Mesenchymal stem cell (in vitro differentiated cells and primary cell): ENCODE results near the gene AKT2.

Experiments used
- DNase-seq: peaks from one replicate; pipeline ENCODE4 v3.0.0-alpha.2; 2013
- H2AFZ ChIP-seq: one replicate; pipeline ENCODE4 v1.6.1; 2013; ENCODE audit warnings: low read depth, mild to moderate bottlenecking, control low read depth, inconsistent platforms, low read length, moderate library complexity
- H2AK5ac ChIP-seq: 2 replicates; pipeline ENCODE4 v1.6.1; 2013; ENCODE audit warnings: low read length, moderate library complexity, mild to moderate bottlenecking, inconsistent platforms; ENCODE audit not compliant: severe bottlenecking
- H2BK120ac ChIP-seq: one replicate; pipeline ENCODE4 v1.6.1; 2013; ENCODE audit warnings: low read depth, mild to moderate bottlenecking, inconsistent platforms, low read length, moderate library complexity
- H2BK12ac ChIP-seq, 2 experiments: one replicate each; pipeline ENCODE4 v1.6.1; 2013; ENCODE audit warnings: inconsistent platforms in 2 of 2, low read length in 2 of 2, mild to moderate bottlenecking in 2 of 2, moderate library complexity in 2 of 2, control low read depth in 1 of 2
- H2BK15ac ChIP-seq: one replicate; pipeline ENCODE4 v1.6.1; 2013; ENCODE audit warnings: mild to moderate bottlenecking, low read depth, inconsistent platforms; ENCODE audit not compliant: poor library complexity, severe bottlenecking
- H2BK5ac ChIP-seq: 2 replicates; pipeline ENCODE4 v1.6.1; 2013; ENCODE audit warnings: low read depth, mild to moderate bottlenecking, low read length, control low read depth, inconsistent platforms; ENCODE audit not compliant: poor library complexity, severe bottlenecking
- H3K14ac ChIP-seq, 2 experiments: one replicate each; pipeline ENCODE4 v1.6.1; 2013; ENCODE audit warnings: inconsistent platforms in 2 of 2, low read length in 2 of 2, control low read depth in 1 of 2, mild to moderate bottlenecking in 1 of 2, moderate library complexity in 1 of 2
- H3K18ac ChIP-seq, 2 experiments: one replicate each; pipeline ENCODE4 v1.6.1; 2013; ENCODE audit warnings: inconsistent platforms in 2 of 2, low read length in 2 of 2, control low read depth in 1 of 2, low read depth in 1 of 2, mild to moderate bottlenecking in 1 of 2
- H3K23ac ChIP-seq, 2 experiments: one replicate each; pipeline ENCODE4 v1.6.1; 2013; ENCODE audit warnings: inconsistent platforms in 2 of 2, low read length in 2 of 2, mild to moderate bottlenecking in 2 of 2, moderate library complexity in 2 of 2, control low read depth in 1 of 2
- H3K27ac ChIP-seq: 2 replicates; pipeline ENCODE4 v1.5.1; 2013; ENCODE audit warnings: mild to moderate bottlenecking, moderate library complexity, low read length, control low read depth, inconsistent platforms; ENCODE audit not compliant: poor library complexity, severe bottlenecking
- H3K27me3 ChIP-seq, 2 experiments: 2 replicates each; pipeline versions ENCODE4 v1.6.1 to v1.7.0; 2013; ENCODE audit warnings: low read length in 2 of 2, mild to moderate bottlenecking in 2 of 2, moderate library complexity in 2 of 2, control low read depth in 1 of 2, inconsistent platforms in 1 of 2; ENCODE audit not compliant: control insufficient read depth in 1 of 2, insufficient read depth in 1 of 2
- H3K36me3 ChIP-seq, 2 experiments: 2 replicates each; pipeline versions ENCODE4 v1.6.1 to v1.7.0; 2013; ENCODE audit warnings: low read length in 2 of 2, control low read depth in 1 of 2, inconsistent platforms in 1 of 2, low read depth in 1 of 2, mild to moderate bottlenecking in 1 of 2; ENCODE audit not compliant: insufficient read depth in 2 of 2, control insufficient read depth in 1 of 2
- H3K4ac ChIP-seq, 2 experiments: one replicate each; pipeline ENCODE4 v1.6.1; 2013; ENCODE audit warnings: inconsistent platforms in 2 of 2, low read length in 2 of 2, mild to moderate bottlenecking in 2 of 2, moderate library complexity in 2 of 2, control low read depth in 1 of 2, low read depth in 1 of 2
- H3K4me1 ChIP-seq: 2 replicates; pipeline ENCODE4 v1.6.1; 2013; ENCODE audit warnings: low read depth, low read length, control low read depth; ENCODE audit not compliant: control insufficient read depth, insufficient read depth
- H3K4me2 ChIP-seq: 2 replicates; pipeline ENCODE4 v1.6.1; 2013; ENCODE audit warnings: low read length, mild to moderate bottlenecking, inconsistent platforms; ENCODE audit not compliant: poor library complexity, severe bottlenecking
- H3K4me3 ChIP-seq, 2 experiments: 2 replicates each; pipeline versions ENCODE4 v1.5.1 to v1.7.0; 2013; ENCODE audit warnings: low read length in 2 of 2, mild to moderate bottlenecking in 2 of 2, control low read depth in 1 of 2, low read depth in 1 of 2; ENCODE audit not compliant: insufficient read depth in 1 of 2
- H3K79me1 ChIP-seq: replicated peaks from 2 replicates; pipeline ENCODE4 v1.6.1; 2013; ENCODE audit warnings: mild to moderate bottlenecking, control low read depth, low read length, inconsistent platforms; ENCODE audit not compliant: poor library complexity, severe bottlenecking
- H3K9ac ChIP-seq: 2 replicates; pipeline ENCODE4 v1.7.0; 2013; ENCODE audit warnings: mild to moderate bottlenecking, low read length, moderate library complexity
- H3K9me3 ChIP-seq: 2 replicates; pipeline ENCODE4 v1.7.0; 2013; ENCODE audit warnings: mild to moderate bottlenecking, low read length; ENCODE audit not compliant: control insufficient read depth
- H4K8ac ChIP-seq: one replicate; pipeline ENCODE4 v1.6.1; 2013; ENCODE audit warnings: inconsistent platforms, mild to moderate bottlenecking, low read length, moderate library complexity
- H4K91ac ChIP-seq: one replicate; pipeline ENCODE4 v1.6.1; 2013; ENCODE audit warnings: mild to moderate bottlenecking, low read length, inconsistent platforms
- WGBS: methylation state at CpG from one replicate; pipeline ENCODE4 v1.1.7; 2013; ENCODE audit warnings: mixed read lengths; 5-methylcytosine and 5-hydroxymethylcytosine counted together

AKT2 gene

DNA sequence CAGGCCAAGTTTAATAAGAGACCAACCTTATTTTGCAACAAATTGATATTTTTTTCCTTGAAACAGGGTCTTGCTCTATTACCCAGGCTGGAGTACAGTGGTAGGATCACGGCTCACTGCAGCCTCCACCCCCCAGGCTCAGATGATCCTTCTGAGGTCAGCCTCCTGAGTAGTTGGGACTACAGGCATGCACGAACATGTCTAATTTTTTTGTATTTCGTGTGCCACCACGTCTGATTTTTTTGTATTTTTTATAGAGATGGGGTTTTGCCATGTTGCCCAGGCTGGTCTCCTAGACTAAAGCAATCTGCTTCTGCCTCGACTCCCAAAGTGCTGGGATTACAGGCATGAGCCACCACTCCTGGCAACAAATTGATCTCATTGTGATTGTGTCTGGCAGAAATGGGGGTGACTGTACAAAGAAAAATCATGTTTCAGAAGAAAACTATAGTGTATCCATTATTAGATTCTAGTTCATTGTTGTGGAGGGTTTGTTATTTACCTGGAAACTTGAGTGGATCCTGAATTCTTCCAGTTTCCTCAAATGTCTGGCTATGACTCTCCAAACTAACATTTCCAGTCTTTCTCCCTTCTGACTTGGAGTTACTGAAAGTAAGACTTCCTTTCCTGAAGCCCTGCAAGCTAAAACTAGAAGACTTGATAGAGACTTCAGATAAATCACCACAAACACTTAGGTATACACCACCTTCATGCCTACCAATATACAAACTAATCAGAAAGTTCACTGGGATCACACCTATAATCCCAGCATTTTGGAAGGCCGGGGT, 17.3 kb upstream of the AKT2 start:
- no peak overlapping the region for H4K91ac ChIP-seq
- H2BK5ac ChIP-seq, result no peak overlapping the region
- H3K4me1 ChIP-seq, result peaks cover 2% of the 10 kb centered on the region
- H3K36me3 ChIP-seq, result no peaks in the 10 kb centered on the region
- H3K23ac ChIP-seq, result no peak overlapping the region
- H3K18ac ChIP-seq, result no peak overlapping the region
- peak overlapping the region; percentile 56 for H3K9ac ChIP-seq
- no peak overlapping the region for H3K4me2 ChIP-seq
- no peak overlapping the region for H2AFZ ChIP-seq
- H2BK12ac ChIP-seq, result no peak overlapping the region
- no peak overlapping the region for H3K27ac ChIP-seq
- no peak overlapping the region for H3K4ac ChIP-seq
- no peak overlapping the region for H2AK5ac ChIP-seq
- H3K79me1 ChIP-seq, result no peaks in the 10 kb centered on the region
- no peaks in the 10 kb centered on the region for H3K27me3 ChIP-seq
- no peaks in the 10 kb centered on the region for H3K9me3 ChIP-seq
- 88% methylated on average over 6 of the region's 6 CpGs for WGBS
- no peak overlapping the region for H3K14ac ChIP-seq
- no peak overlapping the region for H2BK120ac ChIP-seq
- no peak for DNase-seq
- no peak overlapping the region for H4K8ac ChIP-seq
- H3K4me3 ChIP-seq, result no peak overlapping the region
- no peak overlapping the region for H2BK15ac ChIP-seq

DNA sequence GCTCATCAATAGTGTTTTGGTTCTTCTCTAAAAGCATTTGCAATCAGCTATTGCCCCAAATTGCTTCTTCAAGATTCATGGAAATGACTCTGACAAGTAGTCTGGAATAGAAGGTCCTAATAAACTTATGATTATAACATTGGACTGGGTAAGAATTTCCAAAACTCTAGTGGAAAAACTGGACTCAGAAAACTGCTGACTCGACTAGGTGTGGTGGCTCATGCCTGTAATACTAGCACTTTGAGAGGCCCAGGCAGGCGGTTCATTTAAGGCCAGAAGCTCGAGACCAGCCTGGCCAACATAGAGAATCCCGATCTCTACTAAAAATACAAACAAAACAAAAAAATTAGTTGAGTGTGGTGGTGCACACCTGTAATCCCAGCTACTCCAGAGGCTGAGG, 15.5 kb upstream of the AKT2 start:
- Histone ChIP-seq H3K14ac (no peak overlapping the region), H3K4me3 (no peak overlapping the region), H3K18ac (no peak overlapping the region), H3K27ac (no peak overlapping the region), H3K23ac (no peak overlapping the region), H3K79me1 (no peaks in the 10 kb centered on the region), H3K4me2 (no peak overlapping the region), H3K27me3 (no peaks in the 10 kb centered on the region), H2BK120ac (no peak overlapping the region), H3K9ac (no peak overlapping the region), H3K9me3 (no peaks in the 10 kb centered on the region), H2AK5ac (no peak overlapping the region), H3K4ac (no peak overlapping the region), H2AFZ (no peak overlapping the region), H4K91ac (no peak overlapping the region), H3K4me1 (peaks cover 2% of the 10 kb centered on the region), H3K36me3 (no peaks in the 10 kb centered on the region), H2BK15ac (no peak overlapping the region), H2BK12ac (no peak overlapping the region), H2BK5ac (no peak overlapping the region), H4K8ac (no peak overlapping the region)
- no peak for DNase-seq
- WGBS, result 83% methylated on average over 2 of the region's 4 CpGs

DNA sequence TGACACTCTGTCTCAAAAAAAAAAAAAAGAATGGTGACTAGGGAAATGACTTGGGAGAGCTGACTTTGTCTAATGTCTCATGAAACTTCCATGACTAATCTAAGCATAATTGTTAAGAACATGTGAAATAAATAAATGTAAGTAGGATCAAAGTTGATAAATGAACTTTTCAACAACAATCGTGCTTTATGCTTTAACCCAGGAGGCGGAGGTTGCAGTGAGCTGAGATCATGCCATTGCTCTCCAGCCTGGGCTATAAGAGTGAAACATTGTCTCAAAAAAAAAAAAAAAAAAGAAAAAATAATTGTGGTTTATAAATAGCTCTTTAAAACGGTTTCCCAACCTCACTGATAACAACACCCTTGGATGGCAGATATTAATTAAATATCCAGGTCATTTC, 12.9 kb upstream of the AKT2 start:
- Histone ChIP-seq H2AK5ac (no peak overlapping the region), H3K4me3 (no peak overlapping the region), H3K36me3 (no peaks in the 10 kb centered on the region), H3K4ac (no peak overlapping the region), H3K14ac (no peak overlapping the region), H3K27ac (no peak overlapping the region), H2BK120ac (no peak overlapping the region), H3K4me2 (no peak overlapping the region), H3K9ac (no peak overlapping the region), H2BK15ac (no peak overlapping the region), H3K9me3 (no peaks in the 10 kb centered on the region), H3K27me3 (no peaks in the 10 kb centered on the region), H2BK5ac (no peak overlapping the region), H4K8ac (no peak overlapping the region), H2AFZ (no peak overlapping the region), H3K18ac (no peak overlapping the region), H4K91ac (no peak overlapping the region), H3K79me1 (no peaks in the 10 kb centered on the region), H2BK12ac (no peak overlapping the region), H3K4me1 (peaks cover 2% of the 10 kb centered on the region), H3K23ac (no peak overlapping the region)
- no peak for DNase-seq
- 67% methylated on average over 3 of the region's 3 CpGs for WGBS

DNA sequence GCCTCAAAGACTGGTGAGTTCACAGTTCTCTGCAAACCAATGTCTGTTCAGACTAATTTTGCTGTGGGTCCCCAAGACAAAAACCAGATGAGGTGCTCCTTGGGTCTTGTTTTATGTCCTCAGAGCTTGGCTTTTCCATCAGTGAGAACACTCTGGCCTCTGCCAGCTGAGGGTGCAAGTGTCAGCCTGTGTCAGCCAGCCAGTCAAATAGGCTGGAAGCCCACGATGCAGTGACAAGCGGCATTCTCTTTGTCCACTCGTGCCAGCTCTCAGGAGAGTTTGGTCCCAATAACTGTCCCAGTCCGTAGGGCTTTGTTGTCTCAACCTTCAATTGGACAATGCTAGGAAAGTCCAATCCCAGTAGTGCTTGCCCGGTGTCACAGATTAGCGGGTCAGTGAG, 9.4 kb upstream of the AKT2 start:
- Histone ChIP-seq H2BK15ac (no peak overlapping the region), H2AFZ (no peak overlapping the region), H3K14ac (no peak overlapping the region), H3K4me1 (no peaks in the 10 kb centered on the region), H3K4me3 (no peak overlapping the region), H4K8ac (no peak overlapping the region), H3K4ac (no peak overlapping the region), H3K79me1 (no peaks in the 10 kb centered on the region), H3K9ac (no peak overlapping the region), H3K27ac (no peak overlapping the region), H4K91ac (no peak overlapping the region), H3K27me3 (no peaks in the 10 kb centered on the region), H3K9me3 (no peaks in the 10 kb centered on the region), H2BK120ac (no peak overlapping the region), H2AK5ac (no peak overlapping the region), H2BK12ac (no peak overlapping the region), H3K4me2 (no peak overlapping the region), H2BK5ac (no peak overlapping the region), H3K23ac (no peak overlapping the region), H3K18ac (no peak overlapping the region), H3K36me3 (no peaks in the 10 kb centered on the region)
- 90% methylated on average over 6 of the region's 6 CpGs for WGBS
- DNase-seq, result no peak
